ENCODE measurements around the gene ITPR1. TPM values are rescaled to one million over a fixed set of nuclear protein-coding genes. Genes with fewer than 3 reads are reported as not detected.

The ITPR1 gene
- total and polyA plus RNA-seq, 10 of the 15 experiments (the other 5 are each of a cell fraction or from before 2014, with no cell fraction given) = 12.2 to 239 (median 28.4) TPM

DNA sequence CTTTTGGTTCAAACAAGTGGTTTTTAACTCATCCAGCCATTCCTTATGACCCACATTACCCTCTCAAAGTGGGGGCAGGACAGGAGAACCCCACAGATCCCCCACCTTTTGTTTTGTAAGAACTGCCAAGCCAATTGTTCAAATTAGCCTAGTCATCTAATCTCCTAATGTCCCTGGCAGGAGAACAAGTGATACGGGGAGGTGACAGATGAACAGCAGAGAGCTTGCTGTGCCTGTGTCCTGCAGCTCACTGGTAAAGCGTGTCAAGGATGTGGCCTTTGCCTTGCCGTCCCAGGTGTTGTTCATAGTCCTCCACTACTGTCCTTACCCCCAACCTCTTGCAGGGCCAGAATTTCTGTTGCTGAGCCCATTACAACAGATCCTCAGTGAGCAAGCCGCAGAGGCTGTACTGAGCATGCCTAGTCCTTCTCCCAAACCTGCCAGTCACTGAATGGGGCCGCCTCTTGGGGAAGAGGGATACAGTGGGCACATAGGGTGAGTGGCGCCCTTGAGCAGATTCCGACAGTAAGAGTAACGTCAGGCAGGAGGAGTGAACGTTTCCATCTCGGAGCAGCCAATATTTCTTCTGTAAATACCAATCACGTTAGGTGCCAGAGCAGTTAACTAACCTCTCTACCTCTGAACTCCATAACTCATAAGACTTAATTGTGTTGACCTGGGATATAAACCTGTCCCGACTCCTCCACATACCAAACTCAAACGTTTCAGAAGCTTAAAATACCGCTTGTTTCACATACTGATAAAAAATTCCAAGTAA lies 87.4 kb downstream of the ITPR1 start:
- Histone ChIP-seq H3K4me2 (ENCODE audit: control insufficient read depth, insufficient read depth) (no peak overlapping the region), H2AFZ (ENCODE audit: control insufficient read depth, low read depth, low read length) (no peak overlapping the region), H3K9ac (ENCODE audit: control insufficient read depth, insufficient read depth, low read length) (no peak overlapping the region), H3K79me2 (ENCODE audit: control insufficient read depth, insufficient read depth, low read length) (peaks cover 5% of the 10 kb centered on the region), H3K4me3 (no peak overlapping the region), H4K20me1 (ENCODE audit: control insufficient read depth, insufficient read depth) (no peaks in the 10 kb centered on the region; the same call in 1 of the 2 replicates), H3K9me3 (replicated peaks; ENCODE audit: control insufficient read depth, insufficient read depth, low read length) (no peaks in the 10 kb centered on the region), H3K27me3 (replicated peaks in 1 of 2; ENCODE audit: control insufficient read depth in 2 of 2, insufficient read depth in 2 of 2, low read length in 1 of 2) (no peaks in the 10 kb centered on the region), H3K4me1 (ENCODE audit: control insufficient read depth, insufficient read depth, low read length) (peaks cover 5% of the 10 kb centered on the region; the same call in 1 of the 2 replicates), H3K36me3 (ENCODE audit: control insufficient read depth in 2 of 2, insufficient read depth in 2 of 2, low read length in 1 of 2) (no peaks in the 10 kb centered on the region; a peak in 1 of 4 replicates), H3K27ac (ENCODE audit: control insufficient read depth, insufficient read depth) (no peak overlapping the region)
- 86% methylated on average over 14 of the region's 14 CpGs for WGBS (ENCODE audit: insufficient coverage, insufficient replicate concordance, low lambda C conversion rate, missing lambda C conversion rate)
- no peak for FAIRE-seq
- no TSS peak for BruUV-seq (replicated peaks)
- TF ChIP-seq, protein P1, sequence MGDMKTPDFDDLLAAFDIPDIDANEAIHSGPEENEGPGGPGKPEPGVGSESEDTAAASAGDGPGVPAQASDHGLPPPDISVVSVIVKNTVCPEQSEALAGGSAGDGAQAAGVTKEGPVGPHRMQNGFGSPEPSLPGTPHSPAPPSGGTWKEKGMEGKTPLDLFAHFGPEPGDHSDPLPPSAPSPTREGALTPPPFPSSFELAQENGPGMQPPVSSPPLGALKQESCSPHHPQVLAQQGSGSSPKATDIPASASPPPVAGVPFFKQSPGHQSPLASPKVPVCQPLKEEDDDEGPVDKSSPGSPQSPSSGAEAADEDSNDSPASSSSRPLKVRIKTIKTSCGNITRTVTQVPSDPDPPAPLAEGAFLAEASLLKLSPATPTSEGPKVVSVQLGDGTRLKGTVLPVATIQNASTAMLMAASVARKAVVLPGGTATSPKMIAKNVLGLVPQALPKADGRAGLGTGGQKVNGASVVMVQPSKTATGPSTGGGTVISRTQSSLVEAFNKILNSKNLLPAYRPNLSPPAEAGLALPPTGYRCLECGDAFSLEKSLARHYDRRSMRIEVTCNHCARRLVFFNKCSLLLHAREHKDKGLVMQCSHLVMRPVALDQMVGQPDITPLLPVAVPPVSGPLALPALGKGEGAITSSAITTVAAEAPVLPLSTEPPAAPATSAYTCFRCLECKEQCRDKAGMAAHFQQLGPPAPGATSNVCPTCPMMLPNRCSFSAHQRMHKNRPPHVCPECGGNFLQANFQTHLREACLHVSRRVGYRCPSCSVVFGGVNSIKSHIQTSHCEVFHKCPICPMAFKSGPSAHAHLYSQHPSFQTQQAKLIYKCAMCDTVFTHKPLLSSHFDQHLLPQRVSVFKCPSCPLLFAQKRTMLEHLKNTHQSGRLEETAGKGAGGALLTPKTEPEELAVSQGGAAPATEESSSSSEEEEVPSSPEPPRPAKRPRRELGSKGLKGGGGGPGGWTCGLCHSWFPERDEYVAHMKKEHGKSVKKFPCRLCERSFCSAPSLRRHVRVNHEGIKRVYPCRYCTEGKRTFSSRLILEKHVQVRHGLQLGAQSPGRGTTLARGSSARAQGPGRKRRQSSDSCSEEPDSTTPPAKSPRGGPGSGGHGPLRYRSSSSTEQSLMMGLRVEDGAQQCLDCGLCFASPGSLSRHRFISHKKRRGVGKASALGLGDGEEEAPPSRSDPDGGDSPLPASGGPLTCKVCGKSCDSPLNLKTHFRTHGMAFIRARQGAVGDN (IDR thresholded peaks at IDR 0.05) = no peak
- TF ChIP-seq PAX5 (IDR thresholded peaks at IDR 0.05; ENCODE audit: borderline replicate concordance, low read depth, low read length) (no peak), ZBED1 (IDR thresholded peaks at IDR 0.05; ENCODE audit: borderline replicate concordance) (no peak), NBN (IDR thresholded peaks at IDR 0.05) (no peak)
- TF ChIP-seq, protein P2, sequence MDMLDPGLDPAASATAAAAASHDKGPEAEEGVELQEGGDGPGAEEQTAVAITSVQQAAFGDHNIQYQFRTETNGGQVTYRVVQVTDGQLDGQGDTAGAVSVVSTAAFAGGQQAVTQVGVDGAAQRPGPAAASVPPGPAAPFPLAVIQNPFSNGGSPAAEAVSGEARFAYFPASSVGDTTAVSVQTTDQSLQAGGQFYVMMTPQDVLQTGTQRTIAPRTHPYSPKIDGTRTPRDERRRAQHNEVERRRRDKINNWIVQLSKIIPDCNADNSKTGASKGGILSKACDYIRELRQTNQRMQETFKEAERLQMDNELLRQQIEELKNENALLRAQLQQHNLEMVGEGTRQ (IDR thresholded peaks at IDR 0.05; ENCODE audit: borderline replicate concordance, low read depth, low read length) = no peak
- in situ Hi-C loops (cut with MboI) (no loop called here), intact Hi-C loops (cut with micrococcal nuclease; ENCODE audit: unreplicated experiment) (no loop called here)
- no peak for ATAC-seq
- no peak for DNase-seq (ENCODE audit: low read depth, low spot score)
- ChIA-PET SMC1A (ENCODE audit: uncharacterized antibody, unreplicated experiment) (interaction anchor here (0.6 kb wide), 1 partner anchor 18 kb away, joined by 3 read pairs; no protein-coding TSS in a partner anchor), CTCF (interaction anchor here (0.6 to 1.0 kb wide), 2 partner anchors 9 to 21 kb away, joined by 3 read pairs; no protein-coding TSS in a partner anchor), RAD21 (ENCODE audit: unreplicated experiment) (no interaction called here), POLR2A (no interaction called here)

All from GM12878 (cell line).